HepG2 (cell line): ENCODE measurements around the gene CES5A. TPM values are rescaled to one million over a fixed set of nuclear protein-coding genes. Genes with fewer than 3 reads are reported as not detected.
A peak's percentile ranks its signal among the peaks of the same experiment; 100 is the strongest.

Experiments
- FOXK2 ChIP-seq: fragments of 450-650 bp; IDR thresholded peaks from 2 replicates; pipeline ENCODE4 v1.6.1; 2016
- KMT2A ChIP-seq: sonication (generic); formaldehyde crosslinking; IDR thresholded peaks from 2 replicates; pipeline ENCODE4 v1.4.0; 2020; ENCODE audit warnings: missing genetic modification reagents
- MAZ ChIP-seq, 2 experiments: sonication (generic) in 1 of 2; formaldehyde crosslinking in 1 of 2; IDR thresholded peaks; 2 replicates each; pipeline versions ENCODE4 v1.5.0 to v1.6.1; 2012 to 2020; ENCODE audit warnings: low read depth in 2 of 2, mild to moderate bottlenecking in 2 of 2, borderline replicate concordance in 1 of 2, improper control_type of control experiment in 1 of 2, low read length in 1 of 2, missing genetic modification reagents in 1 of 2, moderate library complexity in 1 of 2
- PRPF4 ChIP-seq: fragments of 200-400 bp; formaldehyde crosslinking; IDR thresholded peaks from 2 replicates; pipeline ENCODE4 v1.6.1; 2016; ENCODE audit warnings: low read length, low read depth; ENCODE audit not compliant: poor library complexity, severe bottlenecking
- SCMH1 ChIP-seq: sonication (generic); formaldehyde crosslinking; IDR thresholded peaks from 2 replicates; pipeline ENCODE4 v1.9.0; 2021; ENCODE audit warnings: missing genetic modification reagents, mild to moderate bottlenecking, borderline replicate concordance
- TCF12 ChIP-seq, 2 experiments: fragments of 450-650 bp in 1 of 2; sonication (generic) in 1 of 2; formaldehyde crosslinking in 1 of 2; IDR thresholded peaks; 2 replicates each; pipeline versions ENCODE4 v1.6.1 to v1.8.0; 2017 to 2022; ENCODE audit warnings: antibody characterized with exemption in 1 of 2, mild to moderate bottlenecking in 1 of 2, missing genetic modification reagents in 1 of 2, moderate library complexity in 1 of 2
- ZNF10 ChIP-seq: sonication (generic); formaldehyde crosslinking; IDR thresholded peaks from 2 replicates; pipeline ENCODE4 v1.4.0; 2020; ENCODE audit warnings: mild to moderate bottlenecking, low read depth, missing genetic modification reagents, borderline replicate concordance
- polyA plus RNA-seq, 8 experiments: library from polyadenylated mRNA; depleted of rRNA in 3 of 8; stranded (reverse) in 7 of 8; unstranded in 1 of 8; fragments of >200 nt; fragmentation: Illumina TruSeq in 4 of 8; extraction: Trizol in 4 of 8; gene quantifications; 2 replicates each; pipeline versions ENCODE4 v1.2.1 to v1.2.3, GENCODE V29; 2011 to 2016; ENCODE audit warnings: low read depth in 4 of 8, missing spikeins in 1 of 8, mixed read lengths in 1 of 8; ENCODE audit not compliant: insufficient read depth in 1 of 8
- total RNA-seq, 5 experiments: library from RNA; depleted of rRNA; stranded (reverse); fragments of >200 nt; fragmentation: Illumina TruSeq; extraction: Trizol; gene quantifications; 2 replicates each; pipeline ENCODE4 v1.2.3, GENCODE V29; 2016; ENCODE audit warnings: low read depth in 1 of 5
- TF ChIP-seq, protein P1 (sequence below): sonication (generic); formaldehyde crosslinking; IDR thresholded peaks from 2 replicates; pipeline ENCODE4 v1.9.0; 2021; ENCODE audit warnings: mild to moderate bottlenecking, missing genetic modification reagents
- TF ChIP-seq, protein P2 (sequence below): sonication (generic); formaldehyde crosslinking; IDR thresholded peaks from 2 replicates; pipeline ENCODE4 v1.5.1; 2020; ENCODE audit warnings: mild to moderate bottlenecking, moderate library complexity, missing genetic modification reagents
- TF ChIP-seq, protein P3 (sequence below): IDR thresholded peaks from 2 replicates; pipeline ENCODE4 v1.6.1; 2016; ENCODE audit warnings: control low read depth
- TF ChIP-seq, protein P4 (sequence below): sonication (generic); formaldehyde crosslinking; IDR thresholded peaks from 2 replicates; pipeline ENCODE4 v1.4.0; 2020; ENCODE audit warnings: missing genetic modification reagents
- TF ChIP-seq, protein P5 (sequence below): IDR thresholded peaks from 2 replicates; pipeline ENCODE4 v1.6.1; 2016

Gene CES5A
- total and polyA plus RNA-seq, 2 of the 13 experiments (the other 11 are each of a cell fraction or from before 2014, with no cell fraction given), result not detected

DNA sequence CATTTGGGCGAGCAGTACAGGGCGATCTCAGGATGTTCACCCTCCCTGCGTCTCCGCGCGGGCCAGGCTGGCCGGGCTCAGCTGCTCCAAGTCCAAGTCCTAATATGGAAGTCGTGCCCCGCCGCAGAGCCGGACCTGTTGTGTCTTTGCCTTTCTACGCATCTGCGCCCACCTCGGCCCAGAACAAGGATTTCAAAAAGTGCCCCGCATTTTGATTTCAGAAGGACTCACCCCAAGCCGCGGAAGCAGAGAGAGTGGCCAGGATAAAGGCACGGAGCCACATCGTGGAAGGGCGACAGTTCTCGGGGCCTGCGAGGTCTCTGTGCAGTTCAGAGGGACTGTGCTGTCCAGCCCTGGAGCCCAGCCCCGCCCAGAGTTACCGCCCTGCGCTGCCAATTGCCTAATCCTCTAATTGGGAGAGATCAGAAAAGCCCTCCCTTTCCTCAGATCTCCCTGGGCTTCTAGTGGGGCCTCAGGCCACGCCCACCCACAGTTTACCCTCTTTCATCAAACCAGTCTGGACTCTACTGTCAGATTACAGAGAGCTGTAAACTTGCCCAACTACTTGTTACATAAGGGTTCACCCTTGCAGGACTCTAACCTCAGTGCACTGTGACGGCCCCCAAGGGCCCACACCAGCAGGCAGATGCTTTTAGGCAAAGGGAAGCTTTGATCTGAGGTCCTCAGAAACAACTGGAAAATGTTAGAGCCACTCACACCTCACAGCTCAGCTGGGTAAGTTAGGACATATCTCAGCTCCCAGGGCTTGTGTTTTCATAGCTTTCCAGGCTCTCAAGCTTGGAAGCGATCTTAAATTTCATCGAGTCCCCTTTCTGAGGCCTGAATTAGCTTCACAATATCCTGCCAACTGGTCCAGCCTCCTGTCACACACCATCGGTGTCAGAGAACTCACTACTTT is 42.1 kb downstream of the CES5A start, which contains the start of gene CES1 (continued):
- TF ChIP-seq, protein P1, sequence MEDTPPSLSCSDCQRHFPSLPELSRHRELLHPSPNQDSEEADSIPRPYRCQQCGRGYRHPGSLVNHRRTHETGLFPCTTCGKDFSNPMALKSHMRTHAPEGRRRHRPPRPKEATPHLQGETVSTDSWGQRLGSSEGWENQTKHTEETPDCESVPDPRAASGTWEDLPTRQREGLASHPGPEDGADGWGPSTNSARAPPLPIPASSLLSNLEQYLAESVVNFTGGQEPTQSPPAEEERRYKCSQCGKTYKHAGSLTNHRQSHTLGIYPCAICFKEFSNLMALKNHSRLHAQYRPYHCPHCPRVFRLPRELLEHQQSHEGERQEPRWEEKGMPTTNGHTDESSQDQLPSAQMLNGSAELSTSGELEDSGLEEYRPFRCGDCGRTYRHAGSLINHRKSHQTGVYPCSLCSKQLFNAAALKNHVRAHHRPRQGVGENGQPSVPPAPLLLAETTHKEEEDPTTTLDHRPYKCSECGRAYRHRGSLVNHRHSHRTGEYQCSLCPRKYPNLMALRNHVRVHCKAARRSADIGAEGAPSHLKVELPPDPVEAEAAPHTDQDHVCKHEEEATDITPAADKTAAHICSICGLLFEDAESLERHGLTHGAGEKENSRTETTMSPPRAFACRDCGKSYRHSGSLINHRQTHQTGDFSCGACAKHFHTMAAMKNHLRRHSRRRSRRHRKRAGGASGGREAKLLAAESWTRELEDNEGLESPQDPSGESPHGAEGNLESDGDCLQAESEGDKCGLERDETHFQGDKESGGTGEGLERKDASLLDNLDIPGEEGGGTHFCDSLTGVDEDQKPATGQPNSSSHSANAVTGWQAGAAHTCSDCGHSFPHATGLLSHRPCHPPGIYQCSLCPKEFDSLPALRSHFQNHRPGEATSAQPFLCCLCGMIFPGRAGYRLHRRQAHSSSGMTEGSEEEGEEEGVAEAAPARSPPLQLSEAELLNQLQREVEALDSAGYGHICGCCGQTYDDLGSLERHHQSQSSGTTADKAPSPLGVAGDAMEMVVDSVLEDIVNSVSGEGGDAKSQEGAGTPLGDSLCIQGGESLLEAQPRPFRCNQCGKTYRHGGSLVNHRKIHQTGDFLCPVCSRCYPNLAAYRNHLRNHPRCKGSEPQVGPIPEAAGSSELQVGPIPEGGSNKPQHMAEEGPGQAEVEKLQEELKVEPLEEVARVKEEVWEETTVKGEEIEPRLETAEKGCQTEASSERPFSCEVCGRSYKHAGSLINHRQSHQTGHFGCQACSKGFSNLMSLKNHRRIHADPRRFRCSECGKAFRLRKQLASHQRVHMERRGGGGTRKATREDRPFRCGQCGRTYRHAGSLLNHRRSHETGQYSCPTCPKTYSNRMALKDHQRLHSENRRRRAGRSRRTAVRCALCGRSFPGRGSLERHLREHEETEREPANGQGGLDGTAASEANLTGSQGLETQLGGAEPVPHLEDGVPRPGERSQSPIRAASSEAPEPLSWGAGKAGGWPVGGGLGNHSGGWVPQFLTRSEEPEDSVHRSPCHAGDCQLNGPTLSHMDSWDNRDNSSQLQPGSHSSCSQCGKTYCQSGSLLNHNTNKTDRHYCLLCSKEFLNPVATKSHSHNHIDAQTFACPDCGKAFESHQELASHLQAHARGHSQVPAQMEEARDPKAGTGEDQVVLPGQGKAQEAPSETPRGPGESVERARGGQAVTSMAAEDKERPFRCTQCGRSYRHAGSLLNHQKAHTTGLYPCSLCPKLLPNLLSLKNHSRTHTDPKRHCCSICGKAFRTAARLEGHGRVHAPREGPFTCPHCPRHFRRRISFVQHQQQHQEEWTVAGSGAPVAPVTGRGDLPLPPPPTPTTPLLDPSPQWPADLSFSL (CRISPR knock-in tag), result no peak
- TF ChIP-seq, protein P2, sequence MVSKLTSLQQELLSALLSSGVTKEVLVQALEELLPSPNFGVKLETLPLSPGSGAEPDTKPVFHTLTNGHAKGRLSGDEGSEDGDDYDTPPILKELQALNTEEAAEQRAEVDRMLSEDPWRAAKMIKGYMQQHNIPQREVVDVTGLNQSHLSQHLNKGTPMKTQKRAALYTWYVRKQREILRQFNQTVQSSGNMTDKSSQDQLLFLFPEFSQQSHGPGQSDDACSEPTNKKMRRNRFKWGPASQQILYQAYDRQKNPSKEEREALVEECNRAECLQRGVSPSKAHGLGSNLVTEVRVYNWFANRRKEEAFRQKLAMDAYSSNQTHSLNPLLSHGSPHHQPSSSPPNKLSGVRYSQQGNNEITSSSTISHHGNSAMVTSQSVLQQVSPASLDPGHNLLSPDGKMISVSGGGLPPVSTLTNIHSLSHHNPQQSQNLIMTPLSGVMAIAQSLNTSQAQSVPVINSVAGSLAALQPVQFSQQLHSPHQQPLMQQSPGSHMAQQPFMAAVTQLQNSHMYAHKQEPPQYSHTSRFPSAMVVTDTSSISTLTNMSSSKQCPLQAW (CRISPR knock-in tag), result peak; percentile 77
- TF ChIP-seq, protein P3, sequence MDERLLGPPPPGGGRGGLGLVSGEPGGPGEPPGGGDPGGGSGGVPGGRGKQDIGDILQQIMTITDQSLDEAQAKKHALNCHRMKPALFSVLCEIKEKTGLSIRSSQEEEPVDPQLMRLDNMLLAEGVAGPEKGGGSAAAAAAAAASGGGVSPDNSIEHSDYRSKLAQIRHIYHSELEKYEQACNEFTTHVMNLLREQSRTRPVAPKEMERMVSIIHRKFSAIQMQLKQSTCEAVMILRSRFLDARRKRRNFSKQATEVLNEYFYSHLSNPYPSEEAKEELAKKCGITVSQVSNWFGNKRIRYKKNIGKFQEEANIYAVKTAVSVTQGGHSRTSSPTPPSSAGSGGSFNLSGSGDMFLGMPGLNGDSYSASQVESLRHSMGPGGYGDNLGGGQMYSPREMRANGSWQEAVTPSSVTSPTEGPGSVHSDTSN (CRISPR knock-in tag), result 0 out of 2 replicates have a peak, but pooled peaks have one; percentile 40
- no peak for TF ChIP-seq FOXK2
- TF ChIP-seq MAZ (IDR thresholded peaks at IDR 0.05; ENCODE audit: borderline replicate concordance, low read depth, low read length), result 0 out of 2 replicates have a peak, but pooled peaks have one; percentile 6
- TF ChIP-seq MAZ (CRISPR knock-in tag; IDR thresholded peaks at IDR 0.05; ENCODE audit: low read depth), result no peak
- TF ChIP-seq, protein P4, sequence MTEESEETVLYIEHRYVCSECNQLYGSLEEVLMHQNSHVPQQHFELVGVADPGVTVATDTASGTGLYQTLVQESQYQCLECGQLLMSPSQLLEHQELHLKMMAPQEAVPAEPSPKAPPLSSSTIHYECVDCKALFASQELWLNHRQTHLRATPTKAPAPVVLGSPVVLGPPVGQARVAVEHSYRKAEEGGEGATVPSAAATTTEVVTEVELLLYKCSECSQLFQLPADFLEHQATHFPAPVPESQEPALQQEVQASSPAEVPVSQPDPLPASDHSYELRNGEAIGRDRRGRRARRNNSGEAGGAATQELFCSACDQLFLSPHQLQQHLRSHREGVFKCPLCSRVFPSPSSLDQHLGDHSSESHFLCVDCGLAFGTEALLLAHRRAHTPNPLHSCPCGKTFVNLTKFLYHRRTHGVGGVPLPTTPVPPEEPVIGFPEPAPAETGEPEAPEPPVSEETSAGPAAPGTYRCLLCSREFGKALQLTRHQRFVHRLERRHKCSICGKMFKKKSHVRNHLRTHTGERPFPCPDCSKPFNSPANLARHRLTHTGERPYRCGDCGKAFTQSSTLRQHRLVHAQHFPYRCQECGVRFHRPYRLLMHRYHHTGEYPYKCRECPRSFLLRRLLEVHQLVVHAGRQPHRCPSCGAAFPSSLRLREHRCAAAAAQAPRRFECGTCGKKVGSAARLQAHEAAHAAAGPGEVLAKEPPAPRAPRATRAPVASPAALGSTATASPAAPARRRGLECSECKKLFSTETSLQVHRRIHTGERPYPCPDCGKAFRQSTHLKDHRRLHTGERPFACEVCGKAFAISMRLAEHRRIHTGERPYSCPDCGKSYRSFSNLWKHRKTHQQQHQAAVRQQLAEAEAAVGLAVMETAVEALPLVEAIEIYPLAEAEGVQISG (CRISPR knock-in tag), result peak; percentile 42; the same call in 1 of the 2 replicates
- no peak for TF ChIP-seq SCMH1 (CRISPR knock-in tag)
- no peak for TF ChIP-seq ZNF10 (CRISPR knock-in tag)
- TF ChIP-seq PRPF4, result no peak
- TF ChIP-seq KMT2A, result peak; percentile 26; the same call in 1 of the 2 replicates
- TF ChIP-seq TCF12 (IDR thresholded peaks at IDR 0.05), result no peak
- no peak for TF ChIP-seq TCF12 (CRISPR knock-in tag; IDR thresholded peaks at IDR 0.05)
- TF ChIP-seq, protein P5, sequence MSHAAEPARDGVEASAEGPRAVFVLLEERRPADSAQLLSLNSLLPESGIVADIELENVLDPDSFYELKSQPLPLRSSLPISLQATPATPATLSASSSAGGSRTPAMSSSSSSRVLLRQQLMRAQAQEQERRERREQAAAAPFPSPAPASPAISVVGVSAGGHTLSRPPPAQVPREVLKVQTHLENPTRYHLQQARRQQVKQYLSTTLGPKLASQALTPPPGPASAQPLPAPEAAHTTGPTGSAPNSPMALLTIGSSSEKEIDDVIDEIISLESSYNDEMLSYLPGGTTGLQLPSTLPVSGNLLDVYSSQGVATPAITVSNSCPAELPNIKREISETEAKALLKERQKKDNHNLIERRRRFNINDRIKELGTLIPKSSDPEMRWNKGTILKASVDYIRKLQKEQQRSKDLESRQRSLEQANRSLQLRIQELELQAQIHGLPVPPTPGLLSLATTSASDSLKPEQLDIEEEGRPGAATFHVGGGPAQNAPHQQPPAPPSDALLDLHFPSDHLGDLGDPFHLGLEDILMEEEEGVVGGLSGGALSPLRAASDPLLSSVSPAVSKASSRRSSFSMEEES (CRISPR knock-in tag), result peak; percentile 62
